PC-3 (cell line): Measurements from ENCODE around the gene ARHGEF38. TPM values are rescaled to one million over a fixed set of nuclear protein-coding genes. Genes with fewer than 3 reads are reported as not detected.

ENCODE experiments used
- ATAC-seq: fragments of 200-7000 bp; cut with Tn5 transposase; 2 replicates; pipeline ENCODE4 v1.9.1; 2020; ENCODE audit warnings: mild to moderate bottlenecking, moderate library complexity
- BruUV-seq: library from RNA; stranded (reverse); fragments of 400-500 nt; replicated peaks from 2 replicates; lab custom pipeline; 2021; lab: Mats Ljungman, UMichigan
- CTCF ChIA-PET: fragments of 300-600 bp; sonication (Branson Sonifier 250); formaldehyde crosslinking; loops from one replicate; lab custom pipeline; 2022; ENCODE audit warnings: antibody characterized with exemption; lab: Charles Lee
- POLR2A ChIA-PET: fragments of 300-600 bp; sonication (Branson Sonifier 250); formaldehyde crosslinking; loops from one replicate; lab custom pipeline; 2022; ENCODE audit warnings: antibody characterized with exemption; ENCODE audit not compliant: unreplicated experiment; lab: Charles Lee
- DNase-seq: peaks from one replicate; pipeline ENCODE4 v3.0.0-alpha.2; 2015
- H2AFZ ChIP-seq: fragments of 300-600 bp; sonication (generic); 2 replicates; pipeline ENCODE4 v1.6.0; 2016; ENCODE audit warnings: antibody characterized with exemption, low read length
- H3F3A ChIP-seq: fragments of 300-600 bp; sonication (generic); one replicate; pipeline ENCODE4 v1.6.0; 2017; ENCODE audit warnings: antibody characterized with exemption, low read length, control low read depth, mild to moderate bottlenecking; ENCODE audit not compliant: unreplicated experiment
- H3K27ac ChIP-seq: fragments of 300-600 bp; sonication (generic); 2 replicates; pipeline ENCODE4 v1.5.1; 2016; ENCODE audit warnings: mild to moderate bottlenecking, low read length
- H3K27me3 ChIP-seq: fragments of 300-600 bp; sonication (generic); 2 replicates; pipeline ENCODE4 v1.6.1; 2016; ENCODE audit warnings: low read length, mixed read lengths
- H3K36me3 ChIP-seq: fragments of 300-600 bp; sonication (generic); 2 replicates; pipeline ENCODE4 v1.6.1; 2016; ENCODE audit warnings: low read depth, mixed run types, low read length, mixed read lengths
- H3K4me1 ChIP-seq: fragments of 300-600 bp; sonication (generic); 2 replicates; pipeline ENCODE4 v1.5.1; 2016; ENCODE audit warnings: low read length; ENCODE audit not compliant: insufficient read depth
- H3K4me2 ChIP-seq: fragments of 300-600 bp; sonication (generic); 2 replicates; pipeline ENCODE4 v1.6.0; 2016; ENCODE audit warnings: low read length
- H3K4me3 ChIP-seq: fragments of 300-600 bp; sonication (generic); 2 replicates; pipeline ENCODE4 v1.5.1; 2016; ENCODE audit warnings: mild to moderate bottlenecking, low read length, mixed read lengths
- H3K79me2 ChIP-seq: fragments of 300-600 bp; sonication (generic); 2 replicates; pipeline ENCODE4 v1.6.1; 2017; ENCODE audit warnings: low read length, mixed read lengths
- H3K9ac ChIP-seq: fragments of 300-600 bp; sonication (generic); 2 replicates; pipeline ENCODE4 v1.6.0; 2016; ENCODE audit warnings: mild to moderate bottlenecking, low read length
- H3K9me2 ChIP-seq: fragments of 300-600 bp; sonication (generic); replicated peaks from 2 replicates; pipeline ENCODE4 v1.6.1; 2016; ENCODE audit warnings: mixed run types, low read length, mixed read lengths
- H3K9me3 ChIP-seq: fragments of 300-600 bp; sonication (generic); 2 replicates; pipeline ENCODE4 v1.6.1; 2016; ENCODE audit warnings: low read length, mixed read lengths
- H4K20me1 ChIP-seq: fragments of 300-600 bp; sonication (generic); 2 replicates; pipeline ENCODE4 v1.6.1; 2016; ENCODE audit warnings: low read length, mixed read lengths
- CTCF ChIP-seq: fragments of 300-600 bp; sonication (generic); conservative IDR thresholded peaks from 2 replicates; pipeline ENCODE4 v1.5.1; 2017; ENCODE audit warnings: antibody characterized with exemption, low read depth, mild to moderate bottlenecking, low read length
- EZH2 ChIP-seq: fragments of 300-600 bp; sonication (generic); IDR thresholded peaks from one replicate; pipeline ENCODE4 v1.6.1; 2017; ENCODE audit warnings: antibody characterized with exemption, mild to moderate bottlenecking, low read length; ENCODE audit not compliant: unreplicated experiment
- EZH2phosphoT487 ChIP-seq: fragments of 300-600 bp; sonication (generic); IDR thresholded peaks from 2 replicates; pipeline ENCODE4 v1.6.1; 2018; ENCODE audit warnings: mild to moderate bottlenecking, antibody characterized with exemption, low read length, borderline replicate concordance
- intact Hi-C: fragments of 100-400 bp; cut with micrococcal nuclease; formaldehyde crosslinking; loops from 2 replicates; pipeline ENCODE4 v1.9.0; 2023
- total RNA-seq: library from RNA; depleted of rRNA; stranded (reverse); fragments of >200 nt; gene quantifications from 2 replicates; pipeline ENCODE4 v1.2.3, GENCODE V29; 2014

ARHGEF38 gene
- total RNA-seq, 1 experiment from 2014 or later: 2.0 TPM

DNA sequence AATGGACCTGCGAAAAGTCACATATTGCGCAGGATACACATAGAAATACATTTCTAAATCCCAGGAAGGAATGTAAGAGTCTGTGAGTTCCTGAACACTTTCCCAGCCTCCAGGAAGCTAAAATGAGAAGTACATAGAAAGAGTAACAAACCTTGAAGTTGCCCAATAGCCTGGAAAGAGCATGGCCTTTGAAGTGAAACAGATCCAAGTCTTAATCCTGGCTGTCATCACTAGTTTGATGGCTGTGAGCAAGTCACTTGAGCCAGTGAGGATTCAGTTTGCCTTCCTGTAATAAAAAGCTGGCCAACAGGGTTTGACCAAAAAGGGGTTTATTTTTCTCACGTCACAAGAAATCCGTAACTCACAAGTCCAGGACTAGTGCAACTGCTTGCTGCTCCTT is 69.8 kb downstream of the ARHGEF38 start:
- Histone ChIP-seq H3F3A (no peaks in the 10 kb centered on the region), H3K4me2 (no peak overlapping the region), H3K27me3 (no peaks in the 10 kb centered on the region), H3K4me3 (no peak overlapping the region), H2AFZ (no peak overlapping the region), H3K9me2 (no peaks in the 10 kb centered on the region), H3K36me3 (no peaks in the 10 kb centered on the region), H3K79me2 (no peaks in the 10 kb centered on the region), H3K27ac (no peak overlapping the region), H3K9me3 (no peaks in the 10 kb centered on the region), H3K4me1 (peaks cover 13% of the 10 kb centered on the region), H4K20me1 (no peaks in the 10 kb centered on the region), H3K9ac (no peak overlapping the region)
- BruUV-seq: no TSS peak
- ChIA-PET POLR2A (no interaction called here), CTCF (no interaction called here)
- ATAC-seq (no peak), DNase-seq (no peak)
- intact Hi-C loops: no loop called here
- no peak for TF ChIP-seq EZH2phosphoT487
- no peak for TF ChIP-seq EZH2
- no peak for TF ChIP-seq CTCF

GRCh38 chr4:105623099-105623498 is 70.7 kb downstream of the ARHGEF38 start:
- H2AFZ ChIP-seq: no peak overlapping the region
- H3K36me3 ChIP-seq: no peaks in the 10 kb centered on the region
- no peaks in the 10 kb centered on the region for H3K9me2 ChIP-seq
- ATAC-seq (no peak), DNase-seq (no peak)
- intact Hi-C loops: no loop called here
- BruUV-seq: no TSS peak
- H3K9me3 ChIP-seq: no peaks in the 10 kb centered on the region
- H3K4me2 ChIP-seq: no peak overlapping the region
- no peaks in the 10 kb centered on the region for H4K20me1 ChIP-seq
- peaks cover 13% of the 10 kb centered on the region for H3K4me1 ChIP-seq
- no peak overlapping the region for H3K4me3 ChIP-seq
- H3K9ac ChIP-seq: no peak overlapping the region
- no peak overlapping the region for H3K27ac ChIP-seq
- no peaks in the 10 kb centered on the region for H3K27me3 ChIP-seq
- POLR2A ChIA-PET: no interaction called here
- no peaks in the 10 kb centered on the region for H3F3A ChIP-seq
- TF ChIP-seq CTCF (no peak), EZH2 (no peak), EZH2phosphoT487 (no peak)
- CTCF ChIA-PET: no interaction called here
- H3K79me2 ChIP-seq: no peaks in the 10 kb centered on the region

- ATAC-seq (no peak), DNase-seq (no peak)
- no peaks in the 10 kb centered on the region for H3F3A ChIP-seq
- H3K4me1 ChIP-seq: peaks cover 10% of the 10 kb centered on the region
- H2AFZ ChIP-seq: no peak overlapping the region
- no peaks in the 10 kb centered on the region for H3K27me3 ChIP-seq
- TF ChIP-seq EZH2phosphoT487 (no peak), EZH2 (no peak), CTCF (no peak)
- no peak overlapping the region for H3K27ac ChIP-seq
- no peaks in the 10 kb centered on the region for H4K20me1 ChIP-seq
- H3K9me2 ChIP-seq: no peaks in the 10 kb centered on the region
- intact Hi-C loops: no loop called here
- POLR2A ChIA-PET: no interaction called here
- H3K9me3 ChIP-seq: no peaks in the 10 kb centered on the region
- CTCF ChIA-PET: no interaction called here
- H3K36me3 ChIP-seq: no peaks in the 10 kb centered on the region
- no peak overlapping the region for H3K9ac ChIP-seq
- no peaks in the 10 kb centered on the region for H3K79me2 ChIP-seq
- no peak overlapping the region for H3K4me3 ChIP-seq
- no peak overlapping the region for H3K4me2 ChIP-seq
- no TSS peak for BruUV-seq
Observed at GRCh38 chr4:105624530-105624929, 72.1 kb downstream of the ARHGEF38 start.
